ENCODE results near the gene NPAS3.

GRCh38 chr14:33386140-33386539 lies 447.5 kb downstream of the NPAS3 start:
- no peak for TF ChIP-seq CTCF (IDR thresholded peaks at IDR 0.05)
- no peak for TF ChIP-seq REST (IDR thresholded peaks at IDR 0.05)
- no peak for TF ChIP-seq JUN (IDR thresholded peaks at IDR 0.05)
- no peak for TF ChIP-seq POLR2A (IDR thresholded peaks at IDR 0.05; ENCODE audit: low read length)
- TF ChIP-seq RCOR1 (IDR thresholded peaks at IDR 0.05; ENCODE audit: low read depth, low read length): no peak
- TF ChIP-seq MAX (IDR thresholded peaks at IDR 0.05): no peak
- no peak for TF ChIP-seq E2F6 (IDR thresholded peaks at IDR 0.05; ENCODE audit: borderline replicate concordance, low read depth)
- TF ChIP-seq EP300 (IDR thresholded peaks at IDR 0.05): no peak
- no peak for TF ChIP-seq ATOH8 (CRISPR knock-in tag; IDR thresholded peaks at IDR 0.05; ENCODE audit: low read depth)
- TF ChIP-seq TP53 (CRISPR knock-in tag; IDR thresholded peaks at IDR 0.05): no peak
- TF ChIP-seq SMC3 (IDR thresholded peaks at IDR 0.05): no peak
- TF ChIP-seq ZC3H11A (IDR thresholded peaks at IDR 0.05): no peak

Measured in A549 (cell line).